IMR-90 (cell line): ENCODE results near the gene PELI1. TPM values are rescaled to one million over a fixed set of nuclear protein-coding genes. Genes with fewer than 3 reads are reported as not detected.

Experiments
- ATAC-seq: fragments of 200-7000 bp; cut with Tn5 transposase; 2 replicates; pipeline ENCODE4 v1.9.1; 2020; ENCODE audit warnings: low read depth, mild to moderate bottlenecking, moderate library complexity
- BruUV-seq: library from RNA; stranded (reverse); fragments of 400-500 nt; replicated peaks from 2 replicates; lab custom pipeline; 2021; lab: Mats Ljungman, UMichigan
- CTCF ChIA-PET: fragments of 300-600 bp; formaldehyde crosslinking; extraction: SDS; loops from one replicate; lab custom pipeline; 2021; ENCODE audit warnings: antibody characterized with exemption; lab: Yijun Ruan, JAX
- POLR2A ChIA-PET: fragments of 300-600 bp; sonication (Branson Sonifier 250); formaldehyde crosslinking; loops from one replicate; lab custom pipeline; 2022; ENCODE audit warnings: antibody characterized with exemption; ENCODE audit not compliant: unreplicated experiment; lab: Charles Lee
- DNase-seq: peaks from one replicate; pipeline ENCODE4 v3.0.0; 2013
- H2AFZ ChIP-seq: replicated peaks from 2 replicates; pipeline ENCODE3; 2013; ENCODE audit warnings: low read length, mild to moderate bottlenecking; ENCODE audit not compliant: poor library complexity
- H2AK5ac ChIP-seq: 2 replicates; pipeline ENCODE4 v1.6.1; 2013; ENCODE audit warnings: low read depth, low read length, inconsistent platforms
- H2AK9ac ChIP-seq: replicated peaks from 2 replicates; pipeline ENCODE3; 2013; ENCODE audit warnings: mild to moderate bottlenecking, low read depth, low read length, moderate library complexity; ENCODE audit not compliant: poor library complexity
- H2BK120ac ChIP-seq: 2 replicates; pipeline ENCODE4 v1.6.1; 2013; ENCODE audit warnings: low read depth, low read length, inconsistent platforms
- H2BK15ac ChIP-seq: 3 replicates; pipeline ENCODE4 v1.6.1; 2013; ENCODE audit warnings: low read depth, low read length, inconsistent platforms
- H2BK20ac ChIP-seq: 2 replicates; pipeline ENCODE4 v1.6.1; 2013; ENCODE audit warnings: low read depth, mild to moderate bottlenecking, inconsistent platforms, low read length, moderate library complexity
- H2BK5ac ChIP-seq: 2 replicates; pipeline ENCODE4 v1.6.1; 2013; ENCODE audit warnings: mild to moderate bottlenecking, low read depth, low read length, inconsistent platforms; ENCODE audit not compliant: poor library complexity, severe bottlenecking
- H3K14ac ChIP-seq: replicated peaks from 2 replicates; pipeline ENCODE4 v1.6.1; 2013; ENCODE audit warnings: low read depth, low read length, inconsistent platforms
- H3K18ac ChIP-seq: 2 replicates; pipeline ENCODE4 v1.6.1; 2013; ENCODE audit warnings: low read depth, low read length, control low read depth
- H3K23ac ChIP-seq: 2 replicates; pipeline ENCODE4 v1.6.1; 2013; ENCODE audit warnings: low read depth, low read length, inconsistent platforms
- H3K27ac ChIP-seq: 2 replicates; pipeline ENCODE4 v1.5.1; 2013; ENCODE audit warnings: mild to moderate bottlenecking, control low read depth, low read length; ENCODE audit not compliant: insufficient read depth
- H3K27me3 ChIP-seq: 2 replicates; pipeline ENCODE4 v1.6.1; 2013; ENCODE audit warnings: low read length; ENCODE audit not compliant: control insufficient read depth, insufficient read depth
- H3K36me3 ChIP-seq: 2 replicates; pipeline ENCODE4 v1.6.1; 2013; ENCODE audit warnings: low read length, mixed read lengths; ENCODE audit not compliant: control insufficient read depth, insufficient read depth
- H3K4ac ChIP-seq: 2 replicates; pipeline ENCODE4 v1.6.1; 2013; ENCODE audit warnings: low read depth, low read length, inconsistent platforms
- H3K4me1 ChIP-seq: 2 replicates; pipeline ENCODE4 v1.6.1; 2013; ENCODE audit warnings: low read length, mixed read lengths; ENCODE audit not compliant: control insufficient read depth, insufficient read depth
- H3K4me2 ChIP-seq: 2 replicates; pipeline ENCODE4 v1.6.1; 2013; ENCODE audit warnings: low read depth, mild to moderate bottlenecking, control low read depth, low read length, moderate library complexity
- H3K4me3 ChIP-seq: 2 replicates; pipeline ENCODE4 v1.5.1; 2013; ENCODE audit warnings: low read depth, mild to moderate bottlenecking, control low read depth, low read length, moderate library complexity; ENCODE audit not compliant: insufficient read depth
- H3K56ac ChIP-seq: 2 replicates; pipeline ENCODE4 v1.6.1; 2013; ENCODE audit warnings: low read length, inconsistent platforms; ENCODE audit not compliant: insufficient read depth; ENCODE audit errors: extremely low read depth
- H3K79me1 ChIP-seq, 2 experiments: 2 replicates each; pipeline ENCODE4 v1.6.1; 2013; ENCODE audit warnings: low read length in 2 of 2, inconsistent platforms in 1 of 2, low read depth in 1 of 2
- H3K9ac ChIP-seq: 2 replicates; pipeline ENCODE4 v1.6.1; 2013; ENCODE audit warnings: low read depth, low read length, control low read depth
- H3K9me1 ChIP-seq: 2 replicates; pipeline ENCODE4 v1.6.1; 2013; ENCODE audit warnings: low read length, inconsistent platforms; ENCODE audit not compliant: insufficient read depth
- H3K9me3 ChIP-seq: 2 replicates; pipeline ENCODE4 v1.6.1; 2013; ENCODE audit warnings: low read length; ENCODE audit not compliant: control insufficient read depth, insufficient read depth
- H4K20me1 ChIP-seq: 2 replicates; pipeline ENCODE4 v1.6.1; 2013; ENCODE audit warnings: low read length, inconsistent platforms; ENCODE audit not compliant: insufficient read depth
- H4K5ac ChIP-seq: 2 replicates; pipeline ENCODE4 v1.6.1; 2013; ENCODE audit warnings: mild to moderate bottlenecking, low read depth, low read length, control low read depth
- H4K8ac ChIP-seq, 2 experiments: 2 replicates each; pipeline ENCODE4 v1.6.1; 2013; ENCODE audit warnings: low read depth in 2 of 2, low read length in 2 of 2, control low read depth in 1 of 2, inconsistent platforms in 1 of 2
- H4K91ac ChIP-seq: 2 replicates; pipeline ENCODE4 v1.6.1; 2013; ENCODE audit warnings: low read depth, low read length, inconsistent platforms; ENCODE audit not compliant: insufficient read depth
- CEBPB ChIP-seq: IDR thresholded peaks from 2 replicates; pipeline ENCODE4 v1.6.1; 2012; ENCODE audit warnings: low read depth, low read length, improper control_type of control experiment
- CHD1 ChIP-seq: IDR thresholded peaks from 2 replicates; pipeline ENCODE4 v1.6.1; 2012; ENCODE audit warnings: low read depth, low read length, improper control_type of control experiment
- CTCF ChIP-seq: conservative IDR thresholded peaks from 2 replicates; pipeline ENCODE4 v1.5.1; 2012; ENCODE audit warnings: mild to moderate bottlenecking, low read depth, low read length, improper control_type of control experiment
- FOS ChIP-seq: fragments of 150-350 bp; IDR thresholded peaks from 2 replicates; pipeline ENCODE4 v1.6.1; 2016; ENCODE audit warnings: low read depth, low read length
- MAFK ChIP-seq: IDR thresholded peaks from 2 replicates; pipeline ENCODE4 v1.6.1; 2012; ENCODE audit warnings: low read depth, low read length, improper control_type of control experiment
- MAZ ChIP-seq: IDR thresholded peaks from 2 replicates; pipeline ENCODE4 v1.6.1; 2012; ENCODE audit warnings: low read depth, mild to moderate bottlenecking, low read length, improper control_type of control experiment, moderate library complexity, borderline replicate concordance
- MXI1 ChIP-seq: IDR thresholded peaks from 2 replicates; pipeline ENCODE4 v1.6.1; 2012; ENCODE audit warnings: low read depth, mild to moderate bottlenecking, low read length, moderate library complexity, borderline replicate concordance
- NFE2L2 ChIP-seq: fragments of 150-350 bp; IDR thresholded peaks from 2 replicates; pipeline ENCODE4 v1.6.1; 2016; ENCODE audit warnings: low read depth, mild to moderate bottlenecking, low read length
- POLR2A ChIP-seq: IDR thresholded peaks from 2 replicates; pipeline ENCODE4 v1.6.1; 2012; ENCODE audit warnings: mild to moderate bottlenecking, low read depth, low read length
- RAD21 ChIP-seq: IDR thresholded peaks from 2 replicates; pipeline ENCODE4 v1.6.1; 2012; ENCODE audit warnings: low read length, improper control_type of control experiment
- RCOR1 ChIP-seq: IDR thresholded peaks from 2 replicates; pipeline ENCODE4 v1.6.1; 2012; ENCODE audit warnings: mild to moderate bottlenecking, low read length, improper control_type of control experiment; ENCODE audit not compliant: insufficient replicate concordance
- RFX5 ChIP-seq: IDR thresholded peaks from 2 replicates; pipeline ENCODE4 v1.8.0; 2012; ENCODE audit warnings: low read depth, mild to moderate bottlenecking, low read length, moderate library complexity
- SMC3 ChIP-seq: fragments of 150-350 bp; IDR thresholded peaks from 2 replicates; pipeline ENCODE4 v1.6.1; 2016; ENCODE audit warnings: low read depth, mild to moderate bottlenecking, antibody characterized with exemption, low read length, moderate library complexity
- WGBS, 2 experiments: methylation state at CpG; one replicate each; pipeline versions ENCODE4 v1.1.5 to v1.1.7; 2013; ENCODE audit warnings: missing lambda C conversion rate in 2 of 2; ENCODE audit not compliant: insufficient read length in 1 of 2; ENCODE audit errors: extremely low coverage in 2 of 2; 5-methylcytosine and 5-hydroxymethylcytosine counted together
- dilution Hi-C: fragments of 300-500 bp; cut with HindIII; formaldehyde crosslinking; loops from one replicate; pipeline ENCODE4 v1.14.3; 2018; ENCODE audit warnings: low sequenced_read_pairs; ENCODE audit not compliant: unreplicated experiment
- in situ Hi-C: fragments of 300-500 bp; cut with MboI; formaldehyde crosslinking; loops from 3 replicates; pipeline ENCODE4 v1.14.3; 2019; ENCODE audit warnings: low sequenced_read_pairs, inconsistent platforms, mixed read lengths
- intact Hi-C: fragments of 100-400 bp; cut with micrococcal nuclease; formaldehyde crosslinking; loops from 2 replicates; pipeline ENCODE4 v1.10.0; 2022
- polyA plus RNA-seq, 3 experiments: library from polyadenylated mRNA; depleted of rRNA; stranded (reverse); fragments of >200 nt; gene quantifications; 2 replicates each; pipeline ENCODE4 v1.2.3, GENCODE V29; 2012; ENCODE audit warnings: low replicate concordance in 1 of 3
- total RNA-seq: library from RNA; depleted of rRNA; stranded (reverse); fragments of >200 nt; gene quantifications from 2 replicates; pipeline ENCODE4 v1.2.3, GENCODE V29; 2012
- TF ChIP-seq, protein P1 (sequence below): fragments of 150-350 bp; IDR thresholded peaks from 2 replicates; pipeline ENCODE4 v1.6.1; 2017; ENCODE audit warnings: mild to moderate bottlenecking, antibody characterized with exemption, low read length, low read depth
- TF ChIP-seq, protein P2 (sequence below): fragments of 150-350 bp; IDR thresholded peaks from 2 replicates; pipeline ENCODE4 v1.6.1; 2016; ENCODE audit warnings: low read depth, mild to moderate bottlenecking, low read length, moderate library complexity, borderline replicate concordance

Gene PELI1
- total and polyA plus RNA-seq, 2 of the 4 experiments (the other 2 are of a cell fraction) = 2.2 to 2.5 TPM

GRCh38 chr2:64164629-64165028 lies 20.4 kb upstream of the PELI1 start:
- dilution Hi-C loops = no loop called here
- H3K4ac ChIP-seq = no peak overlapping the region

More at GRCh38 chr2:64164629-64165028, 20.4 kb upstream of the PELI1 start:
- POLR2A ChIA-PET = no interaction called here
- Histone ChIP-seq H2AK9ac (no peak overlapping the region), H3K18ac (no peak overlapping the region), H3K4me2 (no peak overlapping the region), H3K9me1 (no peaks in the 10 kb centered on the region), H2BK20ac (no peak overlapping the region), H2AFZ (no peak overlapping the region), H3K14ac (no peak overlapping the region), H2BK120ac (no peak overlapping the region), H2BK5ac (no peak overlapping the region), H4K8ac (no peak overlapping the region), H3K27me3 (peaks cover 4% of the 10 kb centered on the region), H3K4me1 (no peaks in the 10 kb centered on the region), H4K20me1 (no peaks in the 10 kb centered on the region), H2BK15ac (no peak overlapping the region), H3K9ac (no peak overlapping the region), H4K5ac (no peak overlapping the region), H3K36me3 (no peaks in the 10 kb centered on the region), H3K79me1 (no peaks in the 10 kb centered on the region), H3K23ac (no peak overlapping the region), H3K9me3 (no peaks in the 10 kb centered on the region), H3K4me3 (no peak overlapping the region), H2AK5ac (no peak overlapping the region), H3K27ac (no peak overlapping the region), H3K56ac (no peak overlapping the region), H4K91ac (no peak overlapping the region)
- CTCF ChIA-PET = no interaction called here
- intact Hi-C loops (no loop called here), in situ Hi-C loops (no loop called here)
- TF ChIP-seq NFE2L2 = no peak
- TF ChIP-seq, protein P1, sequence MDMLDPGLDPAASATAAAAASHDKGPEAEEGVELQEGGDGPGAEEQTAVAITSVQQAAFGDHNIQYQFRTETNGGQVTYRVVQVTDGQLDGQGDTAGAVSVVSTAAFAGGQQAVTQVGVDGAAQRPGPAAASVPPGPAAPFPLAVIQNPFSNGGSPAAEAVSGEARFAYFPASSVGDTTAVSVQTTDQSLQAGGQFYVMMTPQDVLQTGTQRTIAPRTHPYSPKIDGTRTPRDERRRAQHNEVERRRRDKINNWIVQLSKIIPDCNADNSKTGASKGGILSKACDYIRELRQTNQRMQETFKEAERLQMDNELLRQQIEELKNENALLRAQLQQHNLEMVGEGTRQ = no peak
- TF ChIP-seq RCOR1 = no peak
- TF ChIP-seq RFX5 = no peak
- TF ChIP-seq MAZ = no peak
- TF ChIP-seq MAFK = no peak
- TF ChIP-seq MXI1 = no peak
- TF ChIP-seq RAD21 = no peak
- no peak for TF ChIP-seq SMC3
- TF ChIP-seq FOS = no peak
- TF ChIP-seq POLR2A = no peak
- no peak for TF ChIP-seq CTCF
- no peak for TF ChIP-seq CEBPB
- TF ChIP-seq CHD1 = no peak
- TF ChIP-seq, protein P2, sequence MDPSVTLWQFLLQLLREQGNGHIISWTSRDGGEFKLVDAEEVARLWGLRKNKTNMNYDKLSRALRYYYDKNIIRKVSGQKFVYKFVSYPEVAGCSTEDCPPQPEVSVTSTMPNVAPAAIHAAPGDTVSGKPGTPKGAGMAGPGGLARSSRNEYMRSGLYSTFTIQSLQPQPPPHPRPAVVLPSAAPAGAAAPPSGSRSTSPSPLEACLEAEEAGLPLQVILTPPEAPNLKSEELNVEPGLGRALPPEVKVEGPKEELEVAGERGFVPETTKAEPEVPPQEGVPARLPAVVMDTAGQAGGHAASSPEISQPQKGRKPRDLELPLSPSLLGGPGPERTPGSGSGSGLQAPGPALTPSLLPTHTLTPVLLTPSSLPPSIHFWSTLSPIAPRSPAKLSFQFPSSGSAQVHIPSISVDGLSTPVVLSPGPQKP = no peak
- ATAC-seq (no peak), DNase-seq (no peak)
- BruUV-seq = no TSS peak
- no CpG with 5 or more reads among the region's 1 CpG for WGBS, 2 experiments
